NCI-H2107 treated with DMSO at 0.1 percent for 48 hours (cell line): ENCODE data around the gene LDAF1.
A peak's percentile ranks its signal among the peaks of the same experiment; 100 is the strongest.
"Not testable (repeated sequence)": the region's sequence is repeated elsewhere in the genome, so short reads cannot be mapped to it uniquely, and the experiment has no call there.

Experiments
- DNase-seq: peaks from one replicate; lab custom pipeline; 2025; ENCODE audit not compliant: unreplicated experiment; lab: John Stamatoyannopoulos, UW

The LDAF1 gene

GRCh38 chr16:21194771-21195301 lies 36.4 kb downstream of the LDAF1 start:
- DNase-seq: no peak

GRCh38 chr16:21195330-21195729 lies 36.9 kb downstream of the LDAF1 start:
- not testable (repeated sequence) for DNase-seq

- no peak for DNase-seq
Observed at GRCh38 chr16:21197112-21197511, 38.6 kb downstream of the LDAF1 start.

- DNase-seq: no peak
Observed at GRCh38 chr16:21197621-21198020, 39.1 kb downstream of the LDAF1 start.

- no peak for DNase-seq
Observed at GRCh38 chr16:21199607-21200218, 41.2 kb downstream of the LDAF1 start.

- no peak for DNase-seq
Observed at GRCh38 chr16:21203155-21203797, 44.8 kb downstream of the LDAF1 start.

- no peak for DNase-seq
Observed at GRCh38 chr16:21205303-21205702, 46.8 kb downstream of the LDAF1 start.

- DNase-seq: no peak
Observed at GRCh38 chr16:21206550-21206949, 48.1 kb downstream of the LDAF1 start.

GRCh38 chr16:21208446-21209230 lies 50.2 kb downstream of the LDAF1 start:
- DNase-seq: no peak

- no peak for DNase-seq
Observed at GRCh38 chr16:21211486-21211885, 53.0 kb downstream of the LDAF1 start, which contains the start of gene ZP2. Gene ZP2 (minus strand): TSS chr16:21211574. CDS start chr16:21211547, 27 bp downstream.

GRCh38 chr16:21214086-21214485 lies 55.6 kb downstream of the LDAF1 start:
- no peak for DNase-seq

- DNase-seq: no peak
Observed at GRCh38 chr16:21217121-21217520, 58.6 kb downstream of the LDAF1 start.

GRCh38 chr16:21218153-21218552 lies 59.7 kb downstream of the LDAF1 start:
- no peak for DNase-seq

GRCh38 chr16:21219551-21219950 lies 61.1 kb downstream of the LDAF1 start:
- DNase-seq: no peak

- DNase-seq: peak; percentile 4
Observed at GRCh38 chr16:21222495-21223337, 64.2 kb downstream of the LDAF1 start.

GRCh38 chr16:21223787-21224186 lies 65.3 kb downstream of the LDAF1 start:
- no peak for DNase-seq

GRCh38 chr16:21224800-21225199 lies 66.3 kb downstream of the LDAF1 start:
- no peak for DNase-seq

- DNase-seq: no peak
Observed at GRCh38 chr16:21226749-21227148, 68.3 kb downstream of the LDAF1 start.

- no peak for DNase-seq
Observed at GRCh38 chr16:21227866-21228265, 69.4 kb downstream of the LDAF1 start.

- DNase-seq: no peak
Observed at GRCh38 chr16:21228361-21228872, 69.9 kb downstream of the LDAF1 start.
